SH-SY5Y (cell line): ENCODE measurements around the gene ODAM.

ENCODE experiments used
- GATA2 ChIP-seq: IDR thresholded peaks from 2 replicates; pipeline ENCODE4 v1.6.1; 2011; ENCODE audit warnings: mild to moderate bottlenecking, low read depth, low read length
- GATA3 ChIP-seq: IDR thresholded peaks from 2 replicates; pipeline ENCODE4 v1.6.1; 2011; ENCODE audit warnings: low read depth, mild to moderate bottlenecking, low read length, moderate library complexity

- no peak for TF ChIP-seq GATA2
- no peak for TF ChIP-seq GATA3
Observed at GRCh38 chr4:70195425-70195824, at the start of gene ODAM.
